GM21619 (cell line): ENCODE results near the gene GPR179.
"Not testable (repeated sequence)": the region's sequence is repeated elsewhere in the genome, so short reads cannot be mapped to it uniquely, and the experiment has no call there.

Source experiments
- ATAC-seq: cut with Tn5 transposase; IDR thresholded peaks from one replicate; pipeline ENCODE4 v1.9.1; 2021; ENCODE audit not compliant: unreplicated experiment

GPR179 gene

DNA sequence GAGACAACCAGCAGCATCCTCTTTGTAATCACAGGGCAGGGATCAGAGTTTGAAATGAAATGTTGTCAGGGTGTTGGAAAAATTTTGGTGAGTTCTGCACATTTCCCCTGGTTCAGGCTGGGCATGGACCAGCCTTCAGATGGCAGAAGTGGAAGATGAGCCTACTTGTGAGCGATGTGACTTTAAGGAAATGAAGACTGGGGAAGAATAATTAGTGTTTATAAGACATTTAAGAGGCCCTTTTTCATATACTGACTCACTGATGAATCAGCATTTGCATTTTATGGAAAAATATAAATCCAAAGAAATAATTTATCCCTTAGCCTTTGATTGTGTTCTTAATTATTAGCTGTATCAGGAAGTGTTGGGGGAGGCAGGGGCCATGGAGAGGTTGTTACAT is 20.9 kb downstream of the GPR179 start:
- no peak for ATAC-seq

DNA sequence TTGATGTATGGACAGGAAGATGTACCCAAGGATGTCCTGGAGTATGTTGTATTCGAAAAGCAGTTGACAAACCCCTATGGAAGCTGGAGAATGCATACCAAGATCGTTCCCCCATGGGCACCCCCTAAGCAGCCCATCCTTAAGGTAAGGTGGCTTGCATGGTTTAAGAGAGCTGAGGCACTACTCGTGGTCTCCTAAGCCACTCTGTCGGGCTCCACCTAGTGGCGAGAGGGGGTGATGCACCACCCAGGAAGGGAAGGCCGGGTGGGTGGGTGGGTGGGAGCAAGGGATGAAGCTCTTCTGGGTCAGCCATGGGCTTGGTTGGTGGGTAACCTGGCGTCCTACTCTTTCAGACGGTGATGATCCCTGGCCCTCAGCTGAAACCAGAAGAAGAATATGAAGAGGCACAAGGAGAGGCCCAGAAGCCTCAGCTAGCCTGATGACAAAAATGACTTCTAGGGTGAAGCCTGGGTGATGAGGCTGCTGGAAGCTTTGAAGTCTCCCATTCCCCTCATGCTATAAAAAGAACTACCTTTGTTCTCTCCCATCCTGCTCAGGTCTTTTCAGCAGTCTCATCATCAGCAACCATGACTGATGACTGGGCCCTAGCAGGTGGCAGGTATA is 21.5 kb downstream of the GPR179 start:
- no peak for ATAC-seq

DNA sequence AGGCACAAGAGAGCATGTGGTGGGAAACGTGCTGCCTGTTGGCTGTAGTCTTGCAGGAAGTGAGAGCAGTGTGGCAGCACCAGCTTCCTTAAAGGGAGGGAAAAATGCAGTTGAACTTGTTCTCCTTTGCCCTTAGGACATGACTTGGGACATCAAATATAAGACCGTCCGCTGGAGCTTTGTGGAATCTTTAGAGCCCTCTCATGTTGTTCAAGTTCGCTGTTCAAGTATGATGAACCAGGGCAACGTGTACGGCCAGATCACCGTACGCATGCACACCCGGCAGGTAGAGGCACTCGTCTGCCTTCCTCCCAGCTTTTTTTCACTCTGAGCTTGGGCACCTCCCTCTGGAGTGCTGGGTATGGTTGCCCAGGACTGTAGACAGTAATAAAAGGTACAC is 23.3 kb downstream of the GPR179 start:
- no peak for ATAC-seq

DNA sequence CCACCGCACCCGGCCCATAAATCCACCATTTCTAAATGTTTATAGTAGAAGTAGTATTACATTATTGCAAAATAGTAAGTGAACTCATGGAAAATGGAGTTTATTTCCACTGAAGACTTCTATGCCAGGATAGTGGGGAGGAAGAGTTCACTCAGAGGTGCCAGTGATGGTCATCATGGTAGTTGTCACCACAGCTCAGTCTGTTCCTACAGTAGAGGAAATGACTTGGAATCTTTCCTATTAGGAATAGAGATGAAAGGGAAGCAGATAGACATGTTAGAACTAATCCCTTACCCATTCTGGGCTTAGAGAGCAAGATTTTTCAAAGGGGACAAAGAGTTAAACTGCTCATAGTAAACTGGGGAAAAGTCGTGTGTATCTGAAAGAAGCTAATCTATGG is 26.7 kb downstream of the GPR179 start:
- no peak for ATAC-seq

- ATAC-seq = no peak
Measured at GRCh38 chr17:38315497-38315896, 28.3 kb downstream of the GPR179 start.

DNA sequence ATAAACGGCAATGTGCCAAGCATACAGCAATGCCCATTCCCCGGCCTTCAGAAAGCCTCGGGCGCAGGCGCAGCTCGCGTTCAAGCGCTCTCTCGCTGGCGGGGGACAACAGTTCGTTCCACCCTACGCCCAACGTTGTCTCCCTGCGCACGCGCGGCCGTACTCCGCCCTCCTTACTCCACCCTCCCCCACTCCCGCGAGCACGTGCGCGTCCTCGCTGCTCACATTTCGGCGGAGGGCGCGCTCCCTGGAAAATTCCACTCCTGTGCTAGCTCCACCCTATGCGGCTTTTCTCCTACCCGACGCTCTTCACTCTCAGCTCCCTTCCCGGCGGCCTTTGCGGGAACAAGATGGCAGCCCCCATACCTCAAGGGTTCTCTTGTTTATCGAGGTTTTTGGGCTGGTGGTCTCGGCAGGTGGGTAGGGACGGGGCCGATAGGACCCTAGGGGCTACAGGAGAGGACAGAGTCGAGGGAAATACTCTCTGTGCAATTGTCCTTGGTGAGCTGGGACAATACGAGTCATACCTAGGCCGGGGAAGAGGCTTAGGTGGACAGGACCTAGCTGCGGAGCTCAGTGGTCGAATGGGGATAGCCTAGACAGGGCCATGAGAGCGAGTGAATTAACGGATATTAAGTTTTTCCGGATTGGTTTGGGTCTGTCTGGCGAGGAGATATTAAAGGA is 46.8 kb downstream of the GPR179 start, which contains the start of gene MRPL45:
TSS of gene MRPL45 (plus strand) at position 335 of the 684 bp plus-strand sequence. CDS start at position 351, 16 bp downstream.
- peak; percentile 83 for ATAC-seq

GRCh38 chr17:38295602-38296365 is 48.0 kb downstream of the GPR179 start:
- ATAC-seq = not testable (repeated sequence)

DNA sequence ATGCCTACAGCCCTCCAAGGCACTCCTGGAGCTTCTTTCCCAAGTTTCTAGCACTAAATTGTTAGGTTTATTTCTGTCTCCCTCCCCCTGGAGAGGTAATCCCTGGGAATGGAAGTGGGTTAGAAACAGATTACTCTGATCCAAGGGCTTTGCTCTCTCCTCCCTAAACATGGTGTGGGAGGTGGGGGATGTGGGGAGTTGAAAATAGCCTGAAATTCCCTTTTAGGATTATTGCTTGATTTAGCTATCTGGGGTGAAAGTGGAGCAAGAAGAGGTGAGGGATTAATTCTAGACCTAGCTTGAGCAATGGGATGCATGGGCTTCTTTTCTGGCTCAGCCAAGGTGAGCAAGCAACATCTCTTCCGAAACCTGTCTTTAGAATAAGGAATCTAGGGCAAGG is 54.0 kb downstream of the GPR179 start:
- not testable (repeated sequence) for ATAC-seq

DNA sequence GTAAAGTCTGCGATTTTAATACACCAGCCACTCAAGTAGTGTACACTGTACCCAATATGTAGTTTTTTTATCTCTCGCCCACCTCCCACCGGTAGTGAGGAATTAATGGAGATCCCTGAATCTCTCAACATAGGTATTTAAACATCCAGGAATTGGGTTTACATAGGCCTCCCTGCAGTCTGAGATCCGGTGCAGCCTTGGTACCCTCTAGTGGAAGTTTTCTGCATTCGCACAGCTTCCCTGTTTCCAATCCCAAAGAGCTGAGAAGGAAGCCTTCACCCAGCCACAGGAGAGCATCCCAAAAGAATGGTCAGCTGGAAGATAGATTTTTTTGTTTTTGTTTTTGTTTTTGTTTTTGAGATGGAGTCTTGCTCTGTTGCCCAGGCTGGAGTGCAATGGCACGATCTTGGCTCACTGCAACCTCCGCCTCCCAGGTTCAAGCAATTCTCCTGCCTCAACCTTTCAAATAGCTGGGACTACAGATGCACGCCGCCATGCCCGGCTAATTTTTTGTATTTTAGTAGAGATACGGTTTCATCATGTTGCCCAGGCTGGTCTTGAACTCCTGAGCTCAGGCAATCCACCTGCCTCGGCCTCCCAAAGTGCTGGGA is 55.4 kb downstream of the GPR179 start:
- ATAC-seq = not testable (repeated sequence)

GRCh38 chr17:38286501-38287091 is 57.2 kb downstream of the GPR179 start:
- peak; percentile 75 for ATAC-seq

DNA sequence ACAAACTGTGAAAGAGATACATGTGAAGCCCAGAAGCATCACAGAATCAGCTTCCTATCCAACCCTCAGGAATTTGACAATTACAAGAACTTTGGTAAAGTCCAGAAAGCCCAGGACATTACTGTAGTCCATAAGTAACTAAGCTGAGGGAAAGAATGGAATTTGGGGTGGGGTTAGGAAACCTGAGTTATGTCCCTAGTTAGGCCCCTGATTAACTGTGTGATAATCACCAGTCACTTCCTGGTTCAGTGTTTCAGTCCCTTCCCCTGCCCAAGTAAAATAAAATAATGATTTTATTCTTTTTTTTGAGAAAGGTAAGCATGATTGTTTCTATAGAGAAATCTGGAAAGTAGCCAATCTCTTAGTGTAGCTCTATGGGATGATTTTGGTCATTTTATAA is 57.8 kb downstream of the GPR179 start:
- not testable (repeated sequence) for ATAC-seq
